Colonic mucosa (tissue), 4 donors: ENCODE results near the gene CADPS2. TPM values are rescaled to one million over a fixed set of nuclear protein-coding genes. Genes with fewer than 3 reads are reported as not detected.

Experiments
- DNase-seq: peaks from one replicate; pipeline ENCODE4 v3.0.0-alpha.2; 2020
- H3K27ac ChIP-seq: fragments of 200-600 bp; one replicate; pipeline ENCODE4 v1.8.0; 2021
- H3K27me3 ChIP-seq: fragments of 200-600 bp; one replicate; pipeline ENCODE4 v1.8.0; 2021
- H3K36me3 ChIP-seq: fragments of 200-600 bp; one replicate; pipeline ENCODE4 v1.8.0; 2021
- H3K4me1 ChIP-seq: fragments of 200-600 bp; one replicate; pipeline ENCODE4 v1.8.0; 2021; ENCODE audit warnings: mild to moderate bottlenecking
- H3K4me3 ChIP-seq: fragments of 200-600 bp; one replicate; pipeline ENCODE4 v1.8.0; 2021
- H3K9ac ChIP-seq, 2 donors: one replicate each; pipeline ENCODE4 v1.7.0; 2013; ENCODE audit warnings: control low read depth in 2 of 2, low read depth in 2 of 2, low read length in 2 of 2
- H3K9me3 ChIP-seq: fragments of 200-600 bp; one replicate; pipeline ENCODE4 v1.8.0; 2021
- CTCF ChIP-seq: fragments of 200-600 bp; IDR thresholded peaks from one replicate; pipeline ENCODE4 v1.8.0; 2022; ENCODE audit warnings: antibody characterized with exemption, mild to moderate bottlenecking
- intact Hi-C: fragments of 100-400 bp; cut with DNase I; formaldehyde crosslinking; loops from one replicate; pipeline ENCODE4 v1.14.1; 2022
- total RNA-seq, 2 donors: library from RNA; stranded (reverse); fragmentation: NEBNext Ultra II Directional in 1 of 2; extraction: Animal tissue kit (Norgen Biotek cat#: 25700) in 1 of 2; gene quantifications; one replicate each; pipeline ENCODE4 v1.2.1, GENCODE V29; 2021
- donor health status: healthy.
- donor health status: DM: no; HTN: no; CAD: no.
- donor health status: DM: no; HTN: no; CAD: no.

The CADPS2 gene
- total RNA-seq, 2 donors from 2014 or later: 13.6 to 15.2 TPM

DNA sequence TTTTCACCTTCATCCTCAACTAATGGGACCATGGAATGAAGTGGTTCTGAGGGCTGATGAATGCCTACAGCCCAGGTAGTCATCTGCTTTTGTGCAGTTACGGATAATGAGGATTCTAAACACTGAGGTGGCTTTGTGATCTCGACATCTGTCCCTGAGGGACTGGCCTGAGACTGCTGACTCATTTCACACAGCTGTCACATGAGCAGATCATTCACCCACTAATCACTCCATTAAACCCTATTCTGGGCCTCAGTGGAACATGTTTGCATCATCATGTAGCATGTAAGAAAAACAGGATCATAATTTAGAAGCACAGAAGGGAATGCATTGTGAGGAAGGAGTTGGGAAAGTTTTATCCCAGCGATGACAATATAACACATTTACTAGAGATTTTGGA lies 502.3 kb downstream of the CADPS2 start:
- Histone ChIP-seq H3K27me3 (no peaks in the 10 kb centered on the region), H3K36me3 (no peaks in the 10 kb centered on the region), H3K4me1 (no peaks in the 10 kb centered on the region), H3K27ac (no peak overlapping the region), H3K9me3 (no peaks in the 10 kb centered on the region), H3K4me3 (no peak overlapping the region), H3K9ac (no peak overlapping the region)
- intact Hi-C loops: no loop called here
- no peak for DNase-seq
- TF ChIP-seq CTCF: no peak

DNA sequence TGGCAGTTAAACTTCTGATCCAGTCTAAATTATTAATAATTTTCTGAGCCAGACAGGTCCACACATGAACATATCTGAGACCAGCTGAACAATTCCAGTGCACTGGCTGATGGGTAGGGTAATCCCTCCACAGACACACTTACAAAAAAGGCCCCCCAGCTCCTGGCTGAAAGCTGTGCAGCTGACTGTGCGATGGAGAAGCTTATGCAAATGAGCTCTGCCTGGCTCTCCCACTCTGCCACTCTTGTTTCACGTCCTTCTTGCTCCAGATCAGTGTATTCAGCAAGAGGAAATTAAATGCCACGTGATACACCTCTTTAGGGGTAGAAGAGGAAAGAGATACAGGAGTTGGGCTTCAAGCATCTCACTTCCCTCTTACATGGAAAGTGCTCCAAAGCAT lies 505.3 kb downstream of the CADPS2 start:
- Histone ChIP-seq H3K4me1 (no peaks in the 10 kb centered on the region), H3K9me3 (no peaks in the 10 kb centered on the region), H3K9ac (no peak overlapping the region), H3K36me3 (no peaks in the 10 kb centered on the region), H3K27me3 (no peaks in the 10 kb centered on the region), H3K4me3 (no peak overlapping the region), H3K27ac (no peak overlapping the region)
- intact Hi-C loops: no loop called here
- DNase-seq: no peak
- no peak for TF ChIP-seq CTCF

DNA sequence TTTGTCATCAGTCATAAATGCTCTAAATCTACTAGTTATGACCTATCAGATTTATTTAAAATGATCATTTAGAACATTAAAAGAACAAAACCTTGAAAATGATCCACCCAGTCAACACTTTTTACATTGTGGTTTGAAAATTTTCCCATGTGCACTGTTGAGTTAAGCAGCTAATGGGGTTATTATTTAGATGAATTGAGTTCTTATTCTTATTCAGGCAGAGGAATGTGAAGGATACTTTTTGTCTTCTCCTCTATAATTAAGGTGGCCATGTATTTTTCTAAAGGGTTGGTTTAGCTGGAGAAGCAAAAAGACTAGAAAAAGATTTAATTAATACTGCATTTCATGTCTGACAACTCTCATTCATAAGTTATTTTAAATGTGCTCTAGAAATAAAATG lies 506.8 kb downstream of the CADPS2 start:
- no peak for DNase-seq
- TF ChIP-seq CTCF: no peak
- H3K36me3 ChIP-seq: no peaks in the 10 kb centered on the region
- no peaks in the 10 kb centered on the region for H3K9me3 ChIP-seq
- no peaks in the 10 kb centered on the region for H3K27me3 ChIP-seq
- no peak overlapping the region for H3K4me3 ChIP-seq
- intact Hi-C loops: no loop called here
- no peak overlapping the region for H3K27ac ChIP-seq
- H3K9ac ChIP-seq: no peak overlapping the region
- no peaks in the 10 kb centered on the region for H3K4me1 ChIP-seq

GRCh38 chr7:122369756-122370155 lies 516.5 kb downstream of the CADPS2 start:
- no peak for TF ChIP-seq CTCF
- no peak for DNase-seq
- no peaks in the 10 kb centered on the region for H3K9me3 ChIP-seq
- no peak overlapping the region for H3K9ac ChIP-seq
- H3K36me3 ChIP-seq: no peaks in the 10 kb centered on the region
- H3K4me1 ChIP-seq: no peaks in the 10 kb centered on the region
- no peaks in the 10 kb centered on the region for H3K27me3 ChIP-seq
- no peak overlapping the region for H3K27ac ChIP-seq
- intact Hi-C loops: no loop called here
- no peak overlapping the region for H3K4me3 ChIP-seq

- Histone ChIP-seq H3K27me3 (no peaks in the 10 kb centered on the region), H3K4me1 (no peaks in the 10 kb centered on the region), H3K36me3 (no peaks in the 10 kb centered on the region), H3K9me3 (no peaks in the 10 kb centered on the region), H3K27ac (no peak overlapping the region), H3K4me3 (no peak overlapping the region), H3K9ac (no peak overlapping the region)
- intact Hi-C loops: no loop called here
- DNase-seq: no peak
- TF ChIP-seq CTCF: no peak
These were observed 521.4 kb downstream of the CADPS2 start for GRCh38 chr7:122364761-122365280.

GRCh38 chr7:122363144-122363543 lies 523.1 kb downstream of the CADPS2 start:
- Histone ChIP-seq H3K27me3 (no peaks in the 10 kb centered on the region), H3K27ac (no peak overlapping the region), H3K4me3 (no peak overlapping the region), H3K4me1 (no peaks in the 10 kb centered on the region), H3K9ac (no peak overlapping the region), H3K36me3 (no peaks in the 10 kb centered on the region), H3K9me3 (no peaks in the 10 kb centered on the region)
- intact Hi-C loops: no loop called here
- no peak for DNase-seq
- TF ChIP-seq CTCF: no peak
